Progenitor cell of endocrine pancreas (in vitro differentiated cells): Measurements from ENCODE around the gene SELENOK. TPM values are rescaled to one million over a fixed set of nuclear protein-coding genes. Genes with fewer than 3 reads are reported as not detected.

Experiments used
- DNase-seq: peaks from one replicate; pipeline ENCODE4 v3.0.0; 2021; ENCODE audit warnings: low spot score; ENCODE audit not compliant: unreplicated experiment
- H3K27ac Mint-ChIP-seq: 2 replicates; pipeline ENCODE4 v1.8.0; 2021; ENCODE audit warnings: mild to moderate bottlenecking, moderate library complexity, mixed read lengths
- H3K27me3 Mint-ChIP-seq: 2 replicates; pipeline ENCODE4 v1.8.0; 2021; ENCODE audit warnings: mixed read lengths
- H3K36me3 Mint-ChIP-seq: 2 replicates; pipeline ENCODE4 v1.8.0; 2022; ENCODE audit warnings: mixed read lengths; ENCODE audit not compliant: insufficient read depth
- H3K4me1 Mint-ChIP-seq: 2 replicates; pipeline ENCODE4 v1.8.0; 2021; ENCODE audit warnings: low read depth, mixed read lengths
- H3K4me3 Mint-ChIP-seq: 2 replicates; pipeline ENCODE4 v1.8.0; 2021; ENCODE audit warnings: low read depth, mild to moderate bottlenecking, moderate library complexity, mixed read lengths
- H3K9me3 Mint-ChIP-seq: 2 replicates; pipeline ENCODE4 v1.8.0; 2021; ENCODE audit warnings: low read depth, mixed read lengths
- CTCF ChIP-seq: fragments of 200-600 bp; sonication (generic); IDR thresholded peaks from one replicate; pipeline ENCODE4 v1.5.0; 2021; ENCODE audit warnings: antibody characterized with exemption, mild to moderate bottlenecking; ENCODE audit not compliant: unreplicated experiment
- total RNA-seq: library from RNA; stranded (reverse); gene quantifications from 2 replicates; pipeline ENCODE4 v1.2.1, GENCODE V29; 2021

Gene SELENOK
- total RNA-seq, 1 donor from 2014 or later, result 40.2 TPM

- Mint-ChIP-seq H3K4me3 (no peak overlapping the region), H3K27ac (no peak overlapping the region), H3K9me3 (no peaks in the 10 kb centered on the region), H3K36me3 (peaks cover 23% of the 10 kb centered on the region), H3K27me3 (no peaks in the 10 kb centered on the region), H3K4me1 (peaks cover 6% of the 10 kb centered on the region)
- no peak for TF ChIP-seq CTCF
- DNase-seq, result no peak
Observed at GRCh38 chr3:53836084-53836872, 55.4 kb downstream of the SELENOK start.

GRCh38 chr3:53835257-53835656 is 56.4 kb downstream of the SELENOK start:
- peaks cover 7% of the 10 kb centered on the region for H3K4me1 Mint-ChIP-seq
- no peak overlapping the region for H3K4me3 Mint-ChIP-seq
- peaks cover 25% of the 10 kb centered on the region for H3K36me3 Mint-ChIP-seq
- no peaks in the 10 kb centered on the region for H3K9me3 Mint-ChIP-seq
- no peak overlapping the region for H3K27ac Mint-ChIP-seq
- no peak for TF ChIP-seq CTCF
- no peak for DNase-seq
- no peaks in the 10 kb centered on the region for H3K27me3 Mint-ChIP-seq

- DNase-seq, result no peak
- peaks cover 23% of the 10 kb centered on the region for H3K36me3 Mint-ChIP-seq
- H3K9me3 Mint-ChIP-seq, result no peaks in the 10 kb centered on the region
- H3K4me3 Mint-ChIP-seq, result no peak overlapping the region
- peaks cover 7% of the 10 kb centered on the region for H3K4me1 Mint-ChIP-seq
- H3K27ac Mint-ChIP-seq, result no peak overlapping the region
- H3K27me3 Mint-ChIP-seq, result no peaks in the 10 kb centered on the region
- TF ChIP-seq CTCF, result no peak
Observed at GRCh38 chr3:53834429-53835095, 57.1 kb downstream of the SELENOK start.

Other genes starting within 250 kb of the SELENOK start
- 17.7 and 17.9 TPM in 2 replicates for gene CHDH, start 45.4 kb downstream of the SELENOK start, total RNA-seq
- gene IL17RB, start 45.3 kb downstream of the SELENOK start, total RNA-seq, result 10.9 and 11.1 TPM in 2 replicates
- 55.1 and 60.8 TPM in 2 replicates for gene ACTR8, start 9.7 kb downstream of the SELENOK start, total RNA-seq
- gene CACNA2D3, start 230.7 kb upstream of the SELENOK start, total RNA-seq, result 0.29 TPM in 1 of 2 replicates, not detected in the other